ENCODE measurements around the gene TMEM9. TPM values are rescaled to one million over a fixed set of nuclear protein-coding genes. Genes with fewer than 3 reads are reported as not detected.

TMEM9 gene
- total and polyA plus RNA-seq, 10 of the 15 experiments (the other 5 are each of a cell fraction or from before 2014, with no cell fraction given): 7.2 to 46.1 (median 17.3) TPM

DNA sequence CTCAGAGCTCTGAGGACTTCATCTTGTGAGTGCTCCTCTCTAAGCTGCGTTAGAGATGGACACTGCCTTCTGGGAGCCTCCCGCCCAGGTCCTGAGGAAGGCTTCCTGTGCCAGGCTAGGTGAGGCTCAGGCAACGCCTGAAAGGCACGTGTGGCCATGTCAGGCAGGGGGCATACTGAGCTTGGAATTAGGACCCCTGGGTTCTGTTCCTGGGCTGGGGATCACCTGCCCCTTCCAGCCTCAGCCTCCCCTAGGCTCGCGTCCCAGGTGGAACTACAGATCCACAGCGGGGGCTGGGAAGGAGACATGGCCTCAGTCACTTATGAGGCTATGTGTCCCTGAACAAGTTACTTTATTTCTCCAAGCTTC is 17.3 kb downstream of the TMEM9 start:
- DNase-seq (ENCODE audit: low read depth, low spot score): no peak
- H3K4me2 ChIP-seq (ENCODE audit: control insufficient read depth, insufficient read depth): no peak overlapping the region
- no peak overlapping the region for H2AFZ ChIP-seq (ENCODE audit: control insufficient read depth, low read depth, low read length)
- peaks cover 0 to 6% of the 10 kb centered on the region in 2 experiments; a peak in 2 of 4 replicates for H3K36me3 ChIP-seq (ENCODE audit: control insufficient read depth in 2 of 2, insufficient read depth in 2 of 2, low read length in 1 of 2)
- no peaks in the 10 kb centered on the region for H3K9me3 ChIP-seq (replicated peaks; ENCODE audit: control insufficient read depth, insufficient read depth, low read length)
- ChIA-PET RAD21 (ENCODE audit: unreplicated experiment) (no interaction called here), POLR2A (no interaction called here), SMC1A (ENCODE audit: uncharacterized antibody, unreplicated experiment) (interaction anchor here (0.6 kb wide), 1 partner anchor 213 kb away, joined by 3 read pairs; no protein-coding TSS in a partner anchor), CTCF (interaction anchor here (1.3 to 2.4 kb wide), 3 partner anchors 13 to 57 kb away, joined by 3 to 8 read pairs (median 4); no protein-coding TSS in a partner anchor)
- in situ Hi-C loops (cut with MboI): no loop called here
- ATAC-seq: no peak
- no peaks in the 10 kb centered on the region for H3K4me1 ChIP-seq (ENCODE audit: control insufficient read depth, insufficient read depth, low read length)
- WGBS (ENCODE audit: insufficient coverage, insufficient replicate concordance, low lambda C conversion rate, missing lambda C conversion rate): 94% methylated on average over 7 of the region's 7 CpGs
- no peaks in the 10 kb centered on the region; the same call in 1 of the 2 replicates for H4K20me1 ChIP-seq (ENCODE audit: control insufficient read depth, insufficient read depth)
- no peak for FAIRE-seq
- no peaks in the 10 kb centered on the region for H3K79me2 ChIP-seq (ENCODE audit: control insufficient read depth, insufficient read depth, low read length)
- intact Hi-C loops (cut with micrococcal nuclease; ENCODE audit: unreplicated experiment): no loop called here
- H3K27ac ChIP-seq (ENCODE audit: control insufficient read depth, insufficient read depth): no peak overlapping the region
- no peak overlapping the region for H3K9ac ChIP-seq (ENCODE audit: control insufficient read depth, insufficient read depth, low read length)
- no TSS peak for BruUV-seq (replicated peaks)
- H3K4me3 ChIP-seq: no peak overlapping the region
- no peaks in the 10 kb centered on the region for H3K27me3 ChIP-seq (replicated peaks in 1 of 2; ENCODE audit: control insufficient read depth in 2 of 2, insufficient read depth in 2 of 2, low read length in 1 of 2)
- TF ChIP-seq CHD2 (IDR thresholded peaks at IDR 0.05; ENCODE audit: borderline replicate concordance, low read depth, low read length) (no peak), BRCA1 (IDR thresholded peaks at IDR 0.05; ENCODE audit: low read depth, low read length) (no peak), YBX1 (IDR thresholded peaks at IDR 0.05) (no peak), IKZF2 (IDR thresholded peaks at IDR 0.05) (no peak), ZNF622 (IDR thresholded peaks at IDR 0.05) (no peak), MEF2B (IDR thresholded peaks at IDR 0.05; ENCODE audit: partially characterized antibody, poor library complexity, severe bottlenecking) (no peak), NRF1 (conservative IDR thresholded peaks at IDR 0.05; ENCODE audit: low read depth, low read length) (no peak), ZNF274 (IDR thresholded peaks at IDR 0.05; ENCODE audit: insufficient read depth, insufficient read length) (no peak), FOXK2 (IDR thresholded peaks at IDR 0.05) (no peak), POU2F2 (IDR thresholded peaks at IDR 0.05; ENCODE audit: borderline replicate concordance, low read depth, low read length) (no peak), NFYB (IDR thresholded peaks at IDR 0.05; ENCODE audit: insufficient read depth, low read depth, low read length) (no peak), WRNIP1 (IDR thresholded peaks at IDR 0.05; ENCODE audit: borderline replicate concordance, low read depth, low read length) (no peak)
- TF ChIP-seq, protein P1, sequence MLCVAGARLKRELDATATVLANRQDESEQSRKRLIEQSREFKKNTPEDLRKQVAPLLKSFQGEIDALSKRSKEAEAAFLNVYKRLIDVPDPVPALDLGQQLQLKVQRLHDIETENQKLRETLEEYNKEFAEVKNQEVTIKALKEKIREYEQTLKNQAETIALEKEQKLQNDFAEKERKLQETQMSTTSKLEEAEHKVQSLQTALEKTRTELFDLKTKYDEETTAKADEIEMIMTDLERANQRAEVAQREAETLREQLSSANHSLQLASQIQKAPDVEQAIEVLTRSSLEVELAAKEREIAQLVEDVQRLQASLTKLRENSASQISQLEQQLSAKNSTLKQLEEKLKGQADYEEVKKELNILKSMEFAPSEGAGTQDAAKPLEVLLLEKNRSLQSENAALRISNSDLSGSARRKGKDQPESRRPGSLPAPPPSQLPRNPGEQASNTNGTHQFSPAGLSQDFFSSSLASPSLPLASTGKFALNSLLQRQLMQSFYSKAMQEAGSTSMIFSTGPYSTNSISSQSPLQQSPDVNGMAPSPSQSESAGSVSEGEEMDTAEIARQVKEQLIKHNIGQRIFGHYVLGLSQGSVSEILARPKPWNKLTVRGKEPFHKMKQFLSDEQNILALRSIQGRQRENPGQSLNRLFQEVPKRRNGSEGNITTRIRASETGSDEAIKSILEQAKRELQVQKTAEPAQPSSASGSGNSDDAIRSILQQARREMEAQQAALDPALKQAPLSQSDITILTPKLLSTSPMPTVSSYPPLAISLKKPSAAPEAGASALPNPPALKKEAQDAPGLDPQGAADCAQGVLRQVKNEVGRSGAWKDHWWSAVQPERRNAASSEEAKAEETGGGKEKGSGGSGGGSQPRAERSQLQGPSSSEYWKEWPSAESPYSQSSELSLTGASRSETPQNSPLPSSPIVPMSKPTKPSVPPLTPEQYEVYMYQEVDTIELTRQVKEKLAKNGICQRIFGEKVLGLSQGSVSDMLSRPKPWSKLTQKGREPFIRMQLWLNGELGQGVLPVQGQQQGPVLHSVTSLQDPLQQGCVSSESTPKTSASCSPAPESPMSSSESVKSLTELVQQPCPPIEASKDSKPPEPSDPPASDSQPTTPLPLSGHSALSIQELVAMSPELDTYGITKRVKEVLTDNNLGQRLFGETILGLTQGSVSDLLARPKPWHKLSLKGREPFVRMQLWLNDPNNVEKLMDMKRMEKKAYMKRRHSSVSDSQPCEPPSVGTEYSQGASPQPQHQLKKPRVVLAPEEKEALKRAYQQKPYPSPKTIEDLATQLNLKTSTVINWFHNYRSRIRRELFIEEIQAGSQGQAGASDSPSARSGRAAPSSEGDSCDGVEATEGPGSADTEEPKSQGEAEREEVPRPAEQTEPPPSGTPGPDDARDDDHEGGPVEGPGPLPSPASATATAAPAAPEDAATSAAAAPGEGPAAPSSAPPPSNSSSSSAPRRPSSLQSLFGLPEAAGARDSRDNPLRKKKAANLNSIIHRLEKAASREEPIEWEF (IDR thresholded peaks at IDR 0.05; ENCODE audit: insufficient replicate concordance, low read depth, low read length): no peak
- TF ChIP-seq, protein P2, sequence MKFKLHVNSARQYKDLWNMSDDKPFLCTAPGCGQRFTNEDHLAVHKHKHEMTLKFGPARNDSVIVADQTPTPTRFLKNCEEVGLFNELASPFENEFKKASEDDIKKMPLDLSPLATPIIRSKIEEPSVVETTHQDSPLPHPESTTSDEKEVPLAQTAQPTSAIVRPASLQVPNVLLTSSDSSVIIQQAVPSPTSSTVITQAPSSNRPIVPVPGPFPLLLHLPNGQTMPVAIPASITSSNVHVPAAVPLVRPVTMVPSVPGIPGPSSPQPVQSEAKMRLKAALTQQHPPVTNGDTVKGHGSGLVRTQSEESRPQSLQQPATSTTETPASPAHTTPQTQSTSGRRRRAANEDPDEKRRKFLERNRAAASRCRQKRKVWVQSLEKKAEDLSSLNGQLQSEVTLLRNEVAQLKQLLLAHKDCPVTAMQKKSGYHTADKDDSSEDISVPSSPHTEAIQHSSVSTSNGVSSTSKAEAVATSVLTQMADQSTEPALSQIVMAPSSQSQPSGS (IDR thresholded peaks at IDR 0.05; ENCODE audit: low read length): no peak
- TF ChIP-seq, protein P3, sequence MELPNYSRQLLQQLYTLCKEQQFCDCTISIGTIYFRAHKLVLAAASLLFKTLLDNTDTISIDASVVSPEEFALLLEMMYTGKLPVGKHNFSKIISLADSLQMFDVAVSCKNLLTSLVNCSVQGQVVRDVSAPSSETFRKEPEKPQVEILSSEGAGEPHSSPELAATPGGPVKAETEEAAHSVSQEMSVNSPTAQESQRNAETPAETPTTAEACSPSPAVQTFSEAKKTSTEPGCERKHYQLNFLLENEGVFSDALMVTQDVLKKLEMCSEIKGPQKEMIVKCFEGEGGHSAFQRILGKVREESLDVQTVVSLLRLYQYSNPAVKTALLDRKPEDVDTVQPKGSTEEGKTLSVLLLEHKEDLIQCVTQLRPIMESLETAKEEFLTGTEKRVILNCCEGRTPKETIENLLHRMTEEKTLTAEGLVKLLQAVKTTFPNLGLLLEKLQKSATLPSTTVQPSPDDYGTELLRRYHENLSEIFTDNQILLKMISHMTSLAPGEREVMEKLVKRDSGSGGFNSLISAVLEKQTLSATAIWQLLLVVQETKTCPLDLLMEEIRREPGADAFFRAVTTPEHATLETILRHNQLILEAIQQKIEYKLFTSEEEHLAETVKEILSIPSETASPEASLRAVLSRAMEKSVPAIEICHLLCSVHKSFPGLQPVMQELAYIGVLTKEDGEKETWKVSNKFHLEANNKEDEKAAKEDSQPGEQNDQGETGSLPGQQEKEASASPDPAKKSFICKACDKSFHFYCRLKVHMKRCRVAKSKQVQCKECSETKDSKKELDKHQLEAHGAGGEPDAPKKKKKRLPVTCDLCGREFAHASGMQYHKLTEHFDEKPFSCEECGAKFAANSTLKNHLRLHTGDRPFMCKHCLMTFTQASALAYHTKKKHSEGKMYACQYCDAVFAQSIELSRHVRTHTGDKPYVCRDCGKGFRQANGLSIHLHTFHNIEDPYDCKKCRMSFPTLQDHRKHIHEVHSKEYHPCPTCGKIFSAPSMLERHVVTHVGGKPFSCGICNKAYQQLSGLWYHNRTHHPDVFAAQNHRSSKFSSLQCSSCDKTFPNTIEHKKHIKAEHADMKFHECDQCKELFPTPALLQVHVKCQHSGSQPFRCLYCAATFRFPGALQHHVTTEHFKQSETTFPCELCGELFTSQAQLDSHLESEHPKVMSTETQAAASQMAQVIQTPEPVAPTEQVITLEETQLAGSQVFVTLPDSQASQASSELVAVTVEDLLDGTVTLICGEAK (IDR thresholded peaks at IDR 0.05; ENCODE audit: borderline replicate concordance): no peak

Data from GM12878 (cell line).